CD14-positive monocyte (primary cell): ENCODE measurements around the gene ATP11A. TPM values are rescaled to one million over a fixed set of nuclear protein-coding genes. Genes with fewer than 3 reads are reported as not detected.

Experiments
- DNase-seq, 3 donors: peaks; one replicate each; pipeline ENCODE4 v3.0.0-alpha.2; 2011 to 2022
- H2AFZ ChIP-seq: 2 replicates; pipeline ENCODE4 v1.6.0; 2012; ENCODE audit warnings: mild to moderate bottlenecking, low read depth, low read length, inconsistent platforms; ENCODE audit not compliant: insufficient read depth, poor library complexity, severe bottlenecking
- H3K27ac ChIP-seq, 2 donors: 1 replicate in 1 of 2; 2 replicates in 1 of 2; pipeline ENCODE4 v1.5.1; 2012 to 2013; ENCODE audit warnings: low read length in 2 of 2, control low read depth in 1 of 2, inconsistent platforms in 1 of 2, low read depth in 1 of 2, mild to moderate bottlenecking in 1 of 2
- H3K27me3 ChIP-seq, 2 donors: one replicate each; pipeline versions ENCODE4 v1.6.0 to v1.6.1; 2011 to 2013; ENCODE audit warnings: low read length in 2 of 2; ENCODE audit not compliant: control insufficient read depth in 2 of 2, insufficient read depth in 2 of 2
- H3K36me3 ChIP-seq, 2 donors: replicated peaks in 1 of 2; 1 replicate in 1 of 2; 2 replicates in 1 of 2; pipeline versions ENCODE4 v1.5.1 to v1.6.1; 2012 to 2013; ENCODE audit warnings: low read length in 2 of 2, control low read depth in 1 of 2, inconsistent platforms in 1 of 2, mild to moderate bottlenecking in 1 of 2; ENCODE audit not compliant: insufficient read depth in 2 of 2, control insufficient read depth in 1 of 2
- H3K4me1 ChIP-seq, 2 donors: 1 replicate in 1 of 2; 2 replicates in 1 of 2; pipeline versions ENCODE4 v1.5.1 to v1.6.1; 2012 to 2013; ENCODE audit warnings: low read length in 2 of 2, control low read depth in 1 of 2, inconsistent platforms in 1 of 2, mild to moderate bottlenecking in 1 of 2, moderate library complexity in 1 of 2; ENCODE audit not compliant: insufficient read depth in 2 of 2, control insufficient read depth in 1 of 2
- H3K4me2 ChIP-seq: replicated peaks from 2 replicates; pipeline ENCODE3; 2012; ENCODE audit warnings: low read length, moderate library complexity, mild to moderate bottlenecking; ENCODE audit not compliant: poor library complexity, severe bottlenecking; ENCODE audit errors: extremely low read depth
- H3K4me3 ChIP-seq, 3 experiments: fragments of 200-600 bp in 1 of 3; sonication (generic) in 1 of 3; replicated peaks in 1 of 3; 1 replicate in 2 of 3; 2 replicates in 1 of 3; pipeline ENCODE4 v1.5.1; 2011 to 2013; ENCODE audit warnings: low read length in 3 of 3, mild to moderate bottlenecking in 3 of 3, control low read depth in 2 of 3, low read depth in 2 of 3, inconsistent platforms in 1 of 3, moderate library complexity in 1 of 3
- H3K79me2 ChIP-seq: 2 replicates; pipeline ENCODE4 v1.6.0; 2012; ENCODE audit warnings: mild to moderate bottlenecking, control low read depth, inconsistent platforms, low read length, moderate library complexity; ENCODE audit not compliant: insufficient read depth
- H3K9ac ChIP-seq: 2 replicates; pipeline ENCODE4 v1.6.0; 2017; ENCODE audit warnings: low read length, mild to moderate bottlenecking; ENCODE audit not compliant: insufficient read depth, poor library complexity, severe bottlenecking
- H3K9me3 ChIP-seq, 2 donors: replicated peaks in 1 of 2; 1 replicate in 1 of 2; 2 replicates in 1 of 2; pipeline versions ENCODE4 v1.5.1 to v1.6.1; 2012 to 2013; ENCODE audit warnings: low read length in 2 of 2, control low read depth in 1 of 2; ENCODE audit not compliant: control insufficient read depth in 1 of 2, insufficient read depth in 1 of 2
- H4K20me1 ChIP-seq: 2 replicates; pipeline ENCODE4 v1.6.0; 2012; ENCODE audit warnings: mild to moderate bottlenecking, low read length, control low read depth, moderate library complexity; ENCODE audit not compliant: insufficient read depth
- H3K27ac Mint-ChIP-seq, 7 donors: one replicate each; pipeline ENCODE4 v1.8.0; 2020; ENCODE audit warnings: mild to moderate bottlenecking in 7 of 7, mixed read lengths in 7 of 7, moderate library complexity in 6 of 7, inconsistent platforms in 2 of 7
- H3K27me3 Mint-ChIP-seq, 3 donors: one replicate each; pipeline ENCODE4 v1.8.0; 2021 to 2022; ENCODE audit warnings: low read depth in 3 of 3, mild to moderate bottlenecking in 3 of 3, mixed read lengths in 3 of 3, moderate library complexity in 3 of 3, inconsistent platforms in 1 of 3
- H3K36me3 Mint-ChIP-seq, 2 donors: one replicate each; pipeline ENCODE4 v1.8.0; 2020; ENCODE audit warnings: mixed read lengths in 2 of 2, inconsistent platforms in 1 of 2, mild to moderate bottlenecking in 1 of 2
- H3K4me1 Mint-ChIP-seq: one replicate; pipeline ENCODE4 v1.8.0; 2020; ENCODE audit warnings: mild to moderate bottlenecking, mixed read lengths
- H3K4me3 Mint-ChIP-seq, 2 donors: one replicate each; pipeline ENCODE4 v1.8.0; 2020; ENCODE audit warnings: mild to moderate bottlenecking in 2 of 2, mixed read lengths in 2 of 2, moderate library complexity in 1 of 2
- H3K9me3 Mint-ChIP-seq, 7 donors: one replicate each; pipeline ENCODE4 v1.8.0; 2020 to 2022; ENCODE audit warnings: mixed read lengths in 7 of 7, mild to moderate bottlenecking in 6 of 7, moderate library complexity in 6 of 7, inconsistent platforms in 2 of 7
- CTCF ChIP-seq: fragments of 200-600 bp; IDR thresholded peaks from one replicate; pipeline ENCODE4 v1.8.0; 2022; ENCODE audit warnings: antibody characterized with exemption, mild to moderate bottlenecking
- WGBS: methylation state at CpG from one replicate; pipeline ENCODE4 v1.1.5; 2013; ENCODE audit warnings: missing lambda C conversion rate; ENCODE audit not compliant: insufficient coverage; 5-methylcytosine and 5-hydroxymethylcytosine counted together
- intact Hi-C, 2 donors: fragments of 100-400 bp; cut with micrococcal nuclease; formaldehyde crosslinking; loops; one replicate each; pipeline versions ENCODE4 v1.15.0 to v1.15.1; 2023
- polyA plus RNA-seq, 3 donors: library from polyadenylated mRNA; depleted of rRNA in 1 of 3; unstranded in 2 of 3; stranded (reverse) in 1 of 3; fragments of 300-500 nt in 2 of 3; fragments of >200 nt in 1 of 3; fragmentation: Illumina TruSeq in 2 of 3; gene quantifications; 1 replicate in 2 of 3; 2 replicates in 1 of 3; pipeline ENCODE4 v1.2.3, GENCODE V29; 2012 to 2021

ATP11A gene
- polyA plus RNA-seq, 3 donors = 7.2 to 45.4 (median 7.6) TPM

- H3K9me3 ChIP-seq = no peaks in the 10 kb centered on the region
- intact Hi-C loops = no loop called here
- H3K36me3 Mint-ChIP-seq = peaks cover 83 to 100% of the 10 kb centered on the region in 2 donors
- peak overlapping the region in 1 of 7 donors; percentile 58 for H3K27ac Mint-ChIP-seq
- DNase-seq = no peak
- H3K4me1 ChIP-seq = no peaks in the 10 kb centered on the region
- H3K9me3 Mint-ChIP-seq = no peaks in the 10 kb centered on the region
- H3K4me3 ChIP-seq = no peak overlapping the region
- H3K4me1 Mint-ChIP-seq = no peaks in the 10 kb centered on the region
- no peak overlapping the region for H3K27ac ChIP-seq
- no peak overlapping the region for H3K9ac ChIP-seq
- 99% methylated on average over 12 of the region's 15 CpGs for WGBS
- no peaks in the 10 kb centered on the region for H3K79me2 ChIP-seq
- H3K27me3 Mint-ChIP-seq = no peaks in the 10 kb centered on the region
- H2AFZ ChIP-seq = no peak overlapping the region
- no peaks in the 10 kb centered on the region for H3K27me3 ChIP-seq
- H3K4me3 Mint-ChIP-seq = no peak overlapping the region
- TF ChIP-seq CTCF = no peak
- no peak overlapping the region for H3K4me2 ChIP-seq
- peaks cover 89 to 100% of the 10 kb centered on the region in 2 donors for H3K36me3 ChIP-seq
- peaks cover 42% of the 10 kb centered on the region for H4K20me1 ChIP-seq
These were observed 162.6 kb downstream of the ATP11A start for GRCh38 chr13:112852392-112852791.

DNA sequence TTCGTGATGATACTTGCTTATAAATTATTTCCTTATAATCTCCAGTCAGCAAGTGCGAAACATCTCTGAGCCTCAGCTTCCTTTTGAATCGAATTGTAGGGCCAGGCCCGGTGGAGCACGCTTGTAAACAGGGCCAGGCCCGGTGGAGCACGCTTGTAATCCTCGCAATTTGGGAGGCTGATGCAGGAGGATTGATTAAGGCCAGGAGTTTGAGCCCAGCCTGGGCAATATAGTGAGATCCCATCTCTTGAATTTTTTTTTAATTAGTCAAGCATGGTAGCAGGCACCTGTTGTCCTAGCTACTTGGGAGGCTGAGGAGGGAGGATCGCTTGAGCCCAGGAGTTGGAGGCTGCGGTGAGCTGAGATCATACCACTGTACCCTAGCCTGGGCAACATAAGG is 163.0 kb downstream of the ATP11A start:
- H3K9me3 ChIP-seq = no peaks in the 10 kb centered on the region
- H3K4me3 Mint-ChIP-seq = no peak overlapping the region
- no peak for TF ChIP-seq CTCF
- peaks cover 85 to 100% of the 10 kb centered on the region in 2 donors for H3K36me3 Mint-ChIP-seq
- H3K4me1 Mint-ChIP-seq = no peaks in the 10 kb centered on the region
- intact Hi-C loops = no loop called here
- H3K27me3 ChIP-seq = no peaks in the 10 kb centered on the region
- no peak overlapping the region for H3K9ac ChIP-seq
- DNase-seq = no peak
- no peaks in the 10 kb centered on the region for H3K4me1 ChIP-seq
- H3K4me3 ChIP-seq = no peak overlapping the region
- no peaks in the 10 kb centered on the region for H3K9me3 Mint-ChIP-seq
- H4K20me1 ChIP-seq = peaks cover 37% of the 10 kb centered on the region
- H3K4me2 ChIP-seq = no peak overlapping the region
- no peak overlapping the region for H2AFZ ChIP-seq
- H3K27me3 Mint-ChIP-seq = no peaks in the 10 kb centered on the region
- no peak overlapping the region for H3K27ac ChIP-seq
- 97% methylated on average over 5 of the region's 10 CpGs for WGBS
- H3K27ac Mint-ChIP-seq = no peak overlapping the region
- peaks cover 89 to 100% of the 10 kb centered on the region in 2 donors for H3K36me3 ChIP-seq
- no peaks in the 10 kb centered on the region for H3K79me2 ChIP-seq
